Fibroblast of lung (primary cell): Measurements from ENCODE around the gene PHLDA1. TPM values are rescaled to one million over a fixed set of nuclear protein-coding genes. Genes with fewer than 3 reads are reported as not detected.

ENCODE experiments used
- DNase-seq, 2 donors: peaks; one replicate each; pipeline versions ENCODE4 v3.0.0 to v3.0.0-alpha.2; 2010; ENCODE audit warnings: low read depth in 2 of 2
- H2AFZ ChIP-seq: 2 replicates; pipeline ENCODE4 v1.5.1; 2012; ENCODE audit warnings: low read length, control low read depth, inconsistent platforms
- H3K27ac ChIP-seq: 2 replicates; pipeline ENCODE4 v1.5.1; 2011; ENCODE audit warnings: low read length, control low read depth; ENCODE audit not compliant: insufficient read depth
- H3K27me3 ChIP-seq: 2 replicates; pipeline ENCODE4 v1.5.1; 2011; ENCODE audit warnings: mild to moderate bottlenecking, low read length; ENCODE audit not compliant: control insufficient read depth, insufficient read depth
- H3K36me3 ChIP-seq: 2 replicates; pipeline ENCODE4 v1.5.1; 2011; ENCODE audit warnings: low read length; ENCODE audit not compliant: control insufficient read depth, insufficient read depth
- H3K4me1 ChIP-seq: 2 replicates; pipeline ENCODE4 v1.5.1; 2011; ENCODE audit warnings: low read length; ENCODE audit not compliant: control insufficient read depth, insufficient read depth; ENCODE audit errors: extremely low read depth
- H3K4me2 ChIP-seq: 2 replicates; pipeline ENCODE4 v1.5.1; 2011; ENCODE audit warnings: low read length, control low read depth; ENCODE audit not compliant: insufficient read depth; ENCODE audit errors: extremely low read depth
- H3K4me3 ChIP-seq, 4 experiments: fragments of 200-600 bp in 1 of 4; sonication (generic) in 1 of 4; replicated peaks in 1 of 4; 2 replicates each; pipeline ENCODE4 v1.5.1; 2011 to 2016; ENCODE audit warnings: low read length in 4 of 4, low read depth in 3 of 4, mild to moderate bottlenecking in 3 of 4, control low read depth in 2 of 4, inconsistent platforms in 1 of 4, mixed read lengths in 1 of 4; ENCODE audit not compliant: insufficient read depth in 1 of 4; ENCODE audit errors: control extremely low read depth in 1 of 4
- H3K79me2 ChIP-seq: 2 replicates; pipeline ENCODE4 v1.5.1; 2012; ENCODE audit warnings: mild to moderate bottlenecking, low read length, inconsistent platforms; ENCODE audit not compliant: control insufficient read depth, insufficient read depth
- H3K9ac ChIP-seq: 2 replicates; pipeline ENCODE4 v1.5.1; 2011; ENCODE audit warnings: mild to moderate bottlenecking, low read length, control low read depth; ENCODE audit not compliant: insufficient read depth
- H3K9me3 ChIP-seq: 2 replicates; pipeline ENCODE4 v1.5.1; 2012; ENCODE audit warnings: low read depth, low read length; ENCODE audit not compliant: control insufficient read depth, insufficient read depth
- H4K20me1 ChIP-seq: 2 replicates; pipeline ENCODE4 v1.5.1; 2011; ENCODE audit warnings: low read length; ENCODE audit not compliant: control insufficient read depth, insufficient read depth; ENCODE audit errors: extremely low read depth
- EZH2 ChIP-seq: IDR thresholded peaks from 2 replicates; pipeline ENCODE4 v1.5.1; 2012; ENCODE audit warnings: low read length, control low read depth, mild to moderate bottlenecking; ENCODE audit errors: missing control alignments
- polyA plus RNA-seq, 2 donors: library from polyadenylated mRNA; depleted of rRNA in 1 of 2; stranded (reverse) in 1 of 2; unstranded in 1 of 2; fragments of >200 nt; gene quantifications; 2 replicates each; pipeline ENCODE4 v1.2.1, GENCODE V29; 2011 to 2012; ENCODE audit warnings: missing spikeins in 1 of 2
- total RNA-seq: library from RNA; depleted of rRNA; stranded (reverse); fragments of >200 nt; gene quantifications from 2 replicates; pipeline ENCODE4 v1.2.1, GENCODE V29; 2014
- TF ChIP-seq, protein P1 (sequence below), 2 donors: IDR thresholded peaks in 1 of 2; conservative IDR thresholded peaks in 1 of 2; 1 replicate in 1 of 2; 2 replicates in 1 of 2; pipeline ENCODE4 v1.5.1; 2011 to 2012; ENCODE audit warnings: low read length in 2 of 2, control low read depth in 1 of 2, inconsistent platforms in 1 of 2, low read depth in 1 of 2, mild to moderate bottlenecking in 1 of 2

Gene PHLDA1
- total and polyA plus RNA-seq, 2 donors (not counting 1 experiment from before 2014, with no cell fraction given), result 48.1 to 252 TPM

DNA sequence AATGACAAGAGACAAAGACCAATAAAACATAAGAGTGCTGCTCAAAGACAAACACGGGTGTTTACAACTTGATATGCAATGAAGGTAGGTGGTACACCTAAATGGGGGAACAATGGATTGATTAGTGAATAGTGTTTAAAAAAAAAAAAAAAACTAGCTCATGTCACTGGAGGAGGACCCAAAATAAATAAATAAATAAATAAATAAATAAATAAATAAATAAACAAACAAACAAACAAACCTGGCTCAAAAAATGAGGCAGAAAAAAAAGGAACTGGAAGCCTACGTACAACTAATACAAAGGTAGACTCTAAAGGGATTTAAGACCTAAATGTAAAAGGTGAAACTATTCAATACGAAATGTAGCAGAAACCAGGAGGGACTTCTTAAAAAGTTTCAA lies 34.3 kb upstream of the PHLDA1 start:
- DNase-seq, result no peak
- no peaks in the 10 kb centered on the region for H3K27me3 ChIP-seq
- no peak overlapping the region for H3K9ac ChIP-seq
- no peaks in the 10 kb centered on the region for H3K4me1 ChIP-seq
- H3K9me3 ChIP-seq, result no peaks in the 10 kb centered on the region
- H3K4me2 ChIP-seq, result no peak overlapping the region
- no peaks in the 10 kb centered on the region for H4K20me1 ChIP-seq
- TF ChIP-seq, protein P1, sequence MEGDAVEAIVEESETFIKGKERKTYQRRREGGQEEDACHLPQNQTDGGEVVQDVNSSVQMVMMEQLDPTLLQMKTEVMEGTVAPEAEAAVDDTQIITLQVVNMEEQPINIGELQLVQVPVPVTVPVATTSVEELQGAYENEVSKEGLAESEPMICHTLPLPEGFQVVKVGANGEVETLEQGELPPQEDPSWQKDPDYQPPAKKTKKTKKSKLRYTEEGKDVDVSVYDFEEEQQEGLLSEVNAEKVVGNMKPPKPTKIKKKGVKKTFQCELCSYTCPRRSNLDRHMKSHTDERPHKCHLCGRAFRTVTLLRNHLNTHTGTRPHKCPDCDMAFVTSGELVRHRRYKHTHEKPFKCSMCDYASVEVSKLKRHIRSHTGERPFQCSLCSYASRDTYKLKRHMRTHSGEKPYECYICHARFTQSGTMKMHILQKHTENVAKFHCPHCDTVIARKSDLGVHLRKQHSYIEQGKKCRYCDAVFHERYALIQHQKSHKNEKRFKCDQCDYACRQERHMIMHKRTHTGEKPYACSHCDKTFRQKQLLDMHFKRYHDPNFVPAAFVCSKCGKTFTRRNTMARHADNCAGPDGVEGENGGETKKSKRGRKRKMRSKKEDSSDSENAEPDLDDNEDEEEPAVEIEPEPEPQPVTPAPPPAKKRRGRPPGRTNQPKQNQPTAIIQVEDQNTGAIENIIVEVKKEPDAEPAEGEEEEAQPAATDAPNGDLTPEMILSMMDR (conservative IDR thresholded peaks at IDR 0.05 in 1 of 2, IDR thresholded peaks at IDR 0.05 in 1 of 2; ENCODE audit: low read depth in 1 of 2, low read length in 2 of 2), result no peak
- TF ChIP-seq EZH2, result no peak
- H3K27ac ChIP-seq, result no peak overlapping the region
- H3K79me2 ChIP-seq, result peaks cover 96% of the 10 kb centered on the region
- H2AFZ ChIP-seq, result no peak overlapping the region
- H3K4me3 ChIP-seq, result no peak overlapping the region
- peaks cover 11% of the 10 kb centered on the region for H3K36me3 ChIP-seq

DNA sequence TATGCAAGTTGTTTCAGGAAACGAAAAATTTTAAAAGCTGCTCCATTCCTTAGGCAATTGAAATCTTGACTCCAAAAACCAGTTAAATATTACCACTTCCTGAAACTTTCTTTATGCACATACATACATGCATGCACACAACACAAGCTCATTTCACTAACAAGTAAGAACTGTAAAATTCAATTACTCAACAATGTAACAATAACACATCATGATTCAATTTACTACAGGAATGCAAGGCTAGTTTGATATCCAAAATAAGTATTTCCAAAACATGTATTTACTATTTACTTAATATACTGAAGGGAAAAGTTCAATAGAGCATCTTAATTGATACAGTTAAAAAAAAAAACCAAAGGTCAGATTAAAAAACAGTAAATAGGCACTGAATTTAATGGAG lies 33.3 kb upstream of the PHLDA1 start:
- Histone ChIP-seq H3K27me3 (no peaks in the 10 kb centered on the region), H3K9me3 (no peaks in the 10 kb centered on the region), H3K4me3 (no peak overlapping the region), H3K4me1 (no peaks in the 10 kb centered on the region), H4K20me1 (no peaks in the 10 kb centered on the region), H3K27ac (no peak overlapping the region), H3K79me2 (peaks cover 95% of the 10 kb centered on the region), H3K4me2 (no peak overlapping the region), H3K36me3 (peaks cover 8% of the 10 kb centered on the region), H3K9ac (no peak overlapping the region), H2AFZ (no peak overlapping the region)
- no peak for DNase-seq
- TF ChIP-seq EZH2, result no peak

GRCh38 chr12:76060111-76060510 lies 28.5 kb upstream of the PHLDA1 start:
- DNase-seq, result no peak
- no peak overlapping the region for H3K27ac ChIP-seq
- no peaks in the 10 kb centered on the region for H3K27me3 ChIP-seq
- H4K20me1 ChIP-seq, result no peaks in the 10 kb centered on the region
- no peak overlapping the region for H3K4me3 ChIP-seq
- H3K9me3 ChIP-seq, result no peaks in the 10 kb centered on the region
- H3K4me1 ChIP-seq, result no peaks in the 10 kb centered on the region
- H2AFZ ChIP-seq, result no peak overlapping the region
- H3K4me2 ChIP-seq, result no peak overlapping the region
- peaks cover 51% of the 10 kb centered on the region for H3K79me2 ChIP-seq
- TF ChIP-seq, protein P1 (conservative IDR thresholded peaks at IDR 0.05 in 1 of 2, IDR thresholded peaks at IDR 0.05 in 1 of 2; ENCODE audit: low read depth in 1 of 2, low read length in 2 of 2), result no peak
- no peak for TF ChIP-seq EZH2
- H3K9ac ChIP-seq, result no peak overlapping the region
- peaks cover 9% of the 10 kb centered on the region for H3K36me3 ChIP-seq
